Amniotic stem cell (primary cell): ENCODE results near the gene ANKS1B.
A peak's percentile ranks its signal among the peaks of the same experiment; 100 is the strongest.

Experiments
- DNase-seq: peaks from one replicate; lab custom pipeline; 2025; lab: John Stamatoyannopoulos, UW

ANKS1B gene

DNA sequence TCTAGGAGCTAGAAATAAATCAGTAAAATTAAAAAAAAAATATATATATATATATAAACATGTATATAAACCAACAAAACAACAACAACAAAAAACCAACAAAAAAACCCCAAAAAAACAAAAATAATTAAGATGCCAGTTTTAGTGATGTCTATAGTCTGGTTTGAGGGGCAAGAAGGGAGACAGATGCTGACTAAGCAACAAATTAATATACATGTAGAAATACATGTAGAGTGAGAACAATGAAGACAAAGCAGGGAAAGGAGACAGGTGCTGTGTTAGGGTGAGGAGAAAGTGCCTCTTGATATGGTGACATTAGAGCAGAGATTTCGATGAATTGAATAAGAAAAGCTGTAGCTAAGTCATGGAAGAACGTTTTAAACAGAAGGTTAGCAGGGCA lies 861.8 kb downstream of the ANKS1B start:
- DNase-seq: no peak

DNA sequence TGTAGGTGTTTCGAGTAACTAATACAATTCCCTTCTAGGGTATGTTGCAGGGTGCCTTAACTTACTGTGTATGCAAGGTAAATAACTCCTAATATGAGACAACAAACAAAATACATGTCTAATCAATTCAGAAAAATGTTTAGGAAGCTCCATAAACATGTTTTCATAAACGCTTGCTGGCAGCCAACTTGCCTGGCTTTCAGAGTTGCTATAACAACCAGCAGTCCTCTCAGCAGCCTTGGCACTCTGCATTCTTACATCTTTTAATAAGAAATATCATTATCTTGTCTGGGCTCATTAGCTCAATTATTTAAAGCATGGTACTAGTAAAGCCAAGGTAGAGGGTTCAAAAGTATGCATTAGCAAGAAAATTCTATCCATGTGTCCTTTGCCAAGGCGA lies 862.2 kb downstream of the ANKS1B start:
- DNase-seq: no peak

GRCh38 chr12:99121546-99121945 lies 863.2 kb downstream of the ANKS1B start:
- no peak for DNase-seq

DNA sequence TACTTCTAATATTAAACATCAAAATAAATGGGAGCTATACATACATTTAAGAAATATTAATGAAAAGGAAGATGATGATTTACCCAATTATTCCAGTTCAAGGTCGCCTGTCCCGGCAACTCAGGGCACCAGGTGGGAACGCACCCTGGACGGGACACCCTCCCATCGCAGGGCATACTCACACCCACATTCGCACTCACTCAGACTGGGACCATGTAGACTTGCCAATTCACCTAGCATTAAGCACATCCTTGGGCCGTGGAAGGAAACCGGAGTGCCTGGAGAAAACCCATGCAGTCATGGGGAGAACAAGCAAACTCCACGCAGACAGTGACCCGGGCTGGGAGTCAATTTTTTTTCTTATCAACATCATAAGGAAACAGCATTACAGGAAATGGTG lies 864.8 kb downstream of the ANKS1B start:
- DNase-seq: no peak

DNA sequence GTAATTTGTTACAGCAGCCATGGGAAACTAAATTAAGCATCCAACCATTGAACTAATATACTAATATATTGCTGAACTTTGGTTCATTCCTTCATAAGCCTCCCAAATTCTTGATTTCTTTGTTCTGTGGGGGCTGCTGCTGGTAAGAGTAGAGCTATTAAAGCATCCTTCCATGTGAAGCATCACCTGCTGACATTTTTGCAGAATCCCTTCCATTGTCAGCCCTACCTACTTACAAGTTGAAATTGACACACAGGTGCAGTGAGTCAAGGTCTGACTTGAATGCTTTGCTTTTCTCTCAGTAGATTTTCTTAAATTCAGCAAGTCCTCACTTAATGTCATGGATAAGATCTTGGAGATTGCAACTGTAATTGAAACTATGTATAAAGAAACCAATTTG lies 865.3 kb downstream of the ANKS1B start:
- DNase-seq: no peak

- DNase-seq: no peak
These were observed 873.1 kb downstream of the ANKS1B start for GRCh38 chr12:99111600-99111999.

GRCh38 chr12:99110868-99111267 lies 873.9 kb downstream of the ANKS1B start:
- no peak for DNase-seq

GRCh38 chr12:99110212-99110611 lies 874.5 kb downstream of the ANKS1B start:
- DNase-seq: no peak

GRCh38 chr12:99108924-99109323 lies 875.8 kb downstream of the ANKS1B start:
- no peak for DNase-seq

DNA sequence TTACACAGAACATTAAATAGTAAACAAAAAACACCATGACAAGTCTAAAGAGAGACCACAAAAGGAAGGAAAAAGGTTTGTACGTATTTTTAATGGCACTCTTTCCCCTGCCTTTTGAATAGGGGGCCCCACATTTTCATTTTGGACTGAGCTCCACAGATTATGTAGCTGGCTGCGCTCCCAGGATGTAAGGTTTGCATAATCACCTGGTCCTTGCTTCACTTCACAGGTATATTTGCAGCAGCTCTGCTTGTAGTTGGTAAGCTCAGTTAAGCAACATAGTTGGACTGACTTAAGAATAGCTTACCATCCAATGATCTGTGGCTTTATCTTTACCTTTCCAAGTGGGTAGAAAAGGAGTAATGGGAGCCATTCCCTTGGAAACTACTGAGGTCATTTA lies 885.0 kb downstream of the ANKS1B start:
- no peak for DNase-seq

- DNase-seq: no peak
These were observed 887.6 kb downstream of the ANKS1B start for GRCh38 chr12:99097171-99097570.

GRCh38 chr12:99093166-99093565 lies 891.6 kb downstream of the ANKS1B start:
- DNase-seq: no peak

DNA sequence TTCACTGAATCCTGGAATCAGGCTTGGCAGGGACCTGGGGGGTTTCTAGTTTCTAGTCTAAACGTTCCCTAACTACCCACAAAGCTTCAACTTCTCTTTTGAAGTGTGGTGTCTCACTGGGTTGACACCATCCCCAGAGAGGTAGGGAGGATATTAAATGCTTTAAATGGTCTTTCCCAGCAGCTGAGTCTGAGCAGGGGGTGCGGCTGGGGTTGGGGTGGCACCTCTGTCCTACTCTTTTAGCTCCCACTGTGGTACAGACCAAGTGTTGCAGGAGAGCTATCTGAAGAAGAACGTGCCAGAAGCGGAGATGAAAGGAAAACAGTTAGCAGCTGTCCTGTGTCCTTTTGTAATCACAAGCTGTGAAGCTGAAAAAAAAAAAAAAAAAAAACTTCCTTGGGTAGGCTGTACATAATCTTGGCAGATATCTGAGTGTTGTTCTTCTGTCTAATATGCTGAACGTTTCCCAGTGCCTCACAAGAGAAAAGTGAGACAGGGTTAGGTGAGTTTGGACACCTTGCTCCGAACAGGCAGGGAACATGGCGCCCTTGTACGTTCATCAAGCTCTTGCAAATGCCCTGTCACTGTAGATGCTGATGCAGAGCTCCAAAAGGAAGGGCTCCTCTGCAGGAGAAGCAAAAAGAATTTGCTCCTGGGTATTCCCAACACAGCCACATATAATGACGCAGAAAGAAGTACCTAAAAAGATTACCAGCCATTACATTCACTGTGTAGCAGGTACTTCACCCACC lies 892.5 kb downstream of the ANKS1B start:
- no peak for DNase-seq

DNA sequence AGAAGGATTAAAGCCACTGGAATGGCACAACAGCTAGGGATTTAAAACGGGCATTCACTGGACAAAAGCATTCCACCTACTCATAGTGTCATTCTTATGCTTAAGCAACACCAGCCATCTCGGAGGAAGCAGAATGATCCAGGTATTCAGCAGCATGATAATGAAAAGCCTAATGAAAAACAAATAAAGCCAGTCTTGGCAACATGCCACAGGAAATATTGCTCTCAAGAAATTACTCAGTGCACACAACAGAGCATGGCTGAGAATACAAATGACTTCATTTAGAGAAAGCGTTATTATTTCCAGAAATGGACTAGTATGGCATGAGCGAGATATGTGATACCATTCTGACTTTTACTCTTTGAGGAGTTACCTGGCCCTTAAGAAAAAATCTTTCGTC lies 897.5 kb downstream of the ANKS1B start:
- DNase-seq: no peak

- no peak for DNase-seq
These were observed 904.9 kb downstream of the ANKS1B start for GRCh38 chr12:99079811-99080210.

GRCh38 chr12:99068993-99069747 lies 915.6 kb downstream of the ANKS1B start:
- no peak for DNase-seq

- DNase-seq: no peak
These were observed 917.5 kb downstream of the ANKS1B start for GRCh38 chr12:99067171-99067785.

- no peak for DNase-seq
These were observed 918.0 kb downstream of the ANKS1B start for GRCh38 chr12:99066726-99067125.

- DNase-seq: no peak
These were observed 921.6 kb downstream of the ANKS1B start for GRCh38 chr12:99063182-99063581.

DNA sequence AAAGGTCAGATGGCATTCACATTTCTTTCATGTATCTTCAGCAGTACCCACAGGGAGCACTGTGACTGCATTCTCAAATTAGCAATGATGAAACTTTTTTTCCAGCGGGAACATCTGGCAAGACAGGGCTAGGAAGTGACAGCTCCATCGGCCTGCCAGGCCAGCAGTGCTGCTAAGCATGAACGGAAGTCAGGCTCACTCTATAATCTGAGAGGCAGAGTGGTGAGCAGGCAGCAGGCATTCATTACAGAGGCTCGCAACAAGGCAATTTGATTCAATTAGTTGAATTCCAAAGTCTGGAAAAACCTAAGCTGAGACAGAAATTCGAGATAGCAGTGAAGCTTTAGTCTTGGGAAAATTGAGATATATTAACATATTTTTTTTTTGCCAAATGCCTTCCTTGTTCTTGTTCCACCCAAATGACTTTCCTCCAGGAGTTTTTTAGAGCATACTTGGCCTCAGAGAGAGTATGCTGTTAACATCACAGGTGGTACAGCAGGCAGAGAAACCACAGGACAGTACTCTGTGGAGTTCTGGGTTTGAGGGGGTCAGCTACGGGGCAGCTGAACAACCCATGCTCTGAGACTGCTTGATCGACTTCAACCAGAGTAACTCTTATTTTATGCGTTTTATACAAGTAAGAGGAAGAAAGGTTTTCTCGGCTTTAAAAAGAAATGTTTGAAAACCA lies 924.8 kb downstream of the ANKS1B start:
- peak; percentile 24 for DNase-seq

GRCh38 chr12:99057670-99058069 lies 927.1 kb downstream of the ANKS1B start:
- DNase-seq: no peak

- no peak for DNase-seq
These were observed 928.5 kb downstream of the ANKS1B start for GRCh38 chr12:99056186-99056585.

DNA sequence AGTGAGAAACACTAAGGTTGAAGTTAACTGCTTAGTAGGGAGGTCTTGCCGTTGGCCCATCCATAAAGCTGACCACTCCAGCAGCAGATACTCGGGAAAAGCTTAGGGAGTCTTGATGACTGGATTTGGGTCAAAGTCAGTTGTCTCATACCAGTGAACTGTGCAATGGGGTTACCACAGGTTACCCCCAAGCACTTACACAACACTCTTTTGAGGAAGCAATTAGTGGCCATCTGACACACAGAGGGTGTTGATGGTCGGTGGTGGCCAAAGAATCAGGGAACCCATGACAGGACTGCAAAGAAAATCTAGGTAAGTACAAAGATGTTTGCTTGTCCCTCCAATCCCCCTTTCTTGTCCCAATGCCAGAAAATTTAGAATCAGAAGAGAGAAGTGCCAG lies 929.4 kb downstream of the ANKS1B start:
- DNase-seq: no peak
